GM10847 (cell line): Measurements from ENCODE around the gene RNF166.

Source experiments
- POLR2A ChIP-seq: IDR thresholded peaks from 2 replicates; pipeline ENCODE4 v1.6.1; 2011; ENCODE audit not compliant: insufficient read length; ENCODE audit errors: extremely low read depth

Gene RNF166

GRCh38 chr16:88662843-88663606, 43.2 kb downstream of the RNF166 start, which contains the start of gene MVD:
Gene MVD (minus strand): TSS chr16:88663091. CDS start chr16:88663080, 11 bp downstream.
- peak; percentile 87 for TF ChIP-seq POLR2A

- TF ChIP-seq POLR2A, result no peak
Measured at GRCh38 chr16:88662222-88662842, 43.9 kb downstream of the RNF166 start.

- no peak for TF ChIP-seq POLR2A
Measured at GRCh38 chr16:88661468-88661867, 44.7 kb downstream of the RNF166 start.

- no peak for TF ChIP-seq POLR2A
Measured at GRCh38 chr16:88659160-88659559, 47.0 kb downstream of the RNF166 start.

GRCh38 chr16:88658714-88659113, 47.5 kb downstream of the RNF166 start:
- no peak for TF ChIP-seq POLR2A

- TF ChIP-seq POLR2A, result no peak
Measured at GRCh38 chr16:88657371-88657770, 48.8 kb downstream of the RNF166 start.

- no peak for TF ChIP-seq POLR2A
Measured at GRCh38 chr16:88656291-88656980, 49.8 kb downstream of the RNF166 start.

GRCh38 chr16:88655733-88656281, 50.4 kb downstream of the RNF166 start:
- no peak for TF ChIP-seq POLR2A

- no peak for TF ChIP-seq POLR2A
Measured at GRCh38 chr16:88655053-88655732, 51.0 kb downstream of the RNF166 start.

GRCh38 chr16:88654363-88655052, 51.7 kb downstream of the RNF166 start:
- no peak for TF ChIP-seq POLR2A

- no peak for TF ChIP-seq POLR2A
Measured at GRCh38 chr16:88653596-88654362, 52.4 kb downstream of the RNF166 start.

- TF ChIP-seq POLR2A, result no peak
Measured at GRCh38 chr16:88653101-88653500, 53.1 kb downstream of the RNF166 start.

- no peak for TF ChIP-seq POLR2A
Measured at GRCh38 chr16:88652762-88653063, 53.5 kb downstream of the RNF166 start.

- TF ChIP-seq POLR2A, result no peak
Measured at GRCh38 chr16:88651989-88652761, 54.0 kb downstream of the RNF166 start.
